ENCODE measurements around the gene ADPRM. TPM values are rescaled to one million over a fixed set of nuclear protein-coding genes. Genes with fewer than 3 reads are reported as not detected.

ADPRM gene
- total RNA-seq, 1 experiment from 2014 or later = 7.9 TPM

GRCh38 chr17:10716218-10716617 lies 18.8 kb downstream of the ADPRM start:
- Histone ChIP-seq H3K4me2 (ENCODE audit: low read length) (no peak overlapping the region), H3K9me2 (ENCODE audit: insufficient read depth) (no peaks in the 10 kb centered on the region), H4K20me1 (ENCODE audit: insufficient read depth) (no peaks in the 10 kb centered on the region), H3K9me3 (ENCODE audit: control insufficient read depth in 1 of 2, insufficient read depth in 1 of 2, low read depth in 1 of 2, low read length in 2 of 2) (no peaks in the 10 kb centered on the region), H2AFZ (ENCODE audit: low read depth, low read length, poor library complexity, severe bottlenecking) (no peak overlapping the region), H3K4me3 (replicated peaks in 1 of 2; ENCODE audit: low read depth in 1 of 2, low read length in 2 of 2) (no peak overlapping the region), H3K27ac (ENCODE audit: low read depth, low read length) (no peak overlapping the region), H3K4me1 (ENCODE audit: control insufficient read depth in 1 of 2, insufficient read depth in 2 of 2, low read length in 2 of 2) (no peaks in the 10 kb centered on the region), H3K36me3 (ENCODE audit: control insufficient read depth in 1 of 2, insufficient read depth in 2 of 2, low read length in 2 of 2) (peaks cover 10 to 15% of the 10 kb centered on the region in 2 experiments; a peak in 3 of 4 replicates), H3K79me2 (ENCODE audit: insufficient read depth, low read length) (no peaks in the 10 kb centered on the region), H3K27me3 (ENCODE audit: insufficient read depth, low read length) (no peaks in the 10 kb centered on the region), H3K9ac (ENCODE audit: low read length) (no peak overlapping the region)
- ChIA-PET RAD21 (ENCODE audit: low non-redundant PET in 1 of 2, low total read pairs in 2 of 2, uncharacterized antibody in 2 of 2, unreplicated experiment in 2 of 2) (no interaction called here), CTCF (interaction anchor here (0.7 kb wide), 1 partner anchor 21 kb away, joined by 3 read pairs; no protein-coding TSS in a partner anchor), POLR2A (no interaction called here)
- BruUV-seq (replicated peaks) = no TSS peak
- no peak for DNase-seq (ENCODE audit: low read depth, low spot score)
- intact Hi-C loops (cut with micrococcal nuclease) = no loop called here
- TF ChIP-seq FOSL1 (IDR thresholded peaks at IDR 0.05; ENCODE audit: low read depth) = no peak
- TF ChIP-seq EGR1 (IDR thresholded peaks at IDR 0.05; ENCODE audit: low read depth) = no peak
- TF ChIP-seq CEBPB (IDR thresholded peaks at IDR 0.05; ENCODE audit: low read depth) = no peak
- no peak for TF ChIP-seq MAX (IDR thresholded peaks at IDR 0.05)
- no peak for TF ChIP-seq EZH2phosphoT487 (IDR thresholded peaks at IDR 0.05; ENCODE audit: borderline replicate concordance)
- no peak for TF ChIP-seq SRF (IDR thresholded peaks at IDR 0.05; ENCODE audit: low read depth)
- no peak for TF ChIP-seq ZNF274 (IDR thresholded peaks at IDR 0.05; ENCODE audit: low read depth, low read length)
- TF ChIP-seq CTCF (IDR thresholded peaks at IDR 0.05 in 2 of 3, conservative IDR thresholded peaks at IDR 0.05 in 1 of 3; ENCODE audit: borderline replicate concordance in 1 of 3, insufficient read depth in 1 of 3, low read depth in 2 of 3, low read length in 2 of 3) = no peak
- TF ChIP-seq SIN3A (IDR thresholded peaks at IDR 0.05; ENCODE audit: low read depth) = no peak
- TF ChIP-seq REST (IDR thresholded peaks at IDR 0.05; ENCODE audit: low read depth) = no peak
- TF ChIP-seq EZH2 (IDR thresholded peaks at IDR 0.05) = no peak
- no peak for TF ChIP-seq ZBTB33 (IDR thresholded peaks at IDR 0.05; ENCODE audit: extremely low read depth, insufficient replicate concordance, low read length)
- TF ChIP-seq POLR2A (IDR thresholded peaks at IDR 0.05; ENCODE audit: borderline replicate concordance, extremely low read depth, insufficient read depth, insufficient read length) = no peak
- TF ChIP-seq ATF3 (IDR thresholded peaks at IDR 0.05) = no peak
- no peak for TF ChIP-seq JUND (IDR thresholded peaks at IDR 0.05)
- no peak for ATAC-seq
